ENCODE data around the gene RUNDC3A.

Gene RUNDC3A

GRCh38 chr17:44358066-44358465 is 49.7 kb downstream of the RUNDC3A start:
- Histone ChIP-seq H3K9ac (ENCODE audit: low read length) (no peak overlapping the region), H4K20me1 (ENCODE audit: insufficient read depth, low read length) (no peaks in the 10 kb centered on the region), H3K4me3 (ENCODE audit: low read depth, low read length, poor library complexity, severe bottlenecking) (no peak overlapping the region), H3K4me1 (ENCODE audit: insufficient read depth, low read length, severe bottlenecking) (peaks cover 10% of the 10 kb centered on the region), H3K9me3 (ENCODE audit: low read length) (no peaks in the 10 kb centered on the region), H3K9me2 (ENCODE audit: low read depth, low read length) (no peaks in the 10 kb centered on the region), H3F3A (ENCODE audit: insufficient read depth, low read length) (no peaks in the 10 kb centered on the region), H3K4me2 (ENCODE audit: low read length) (no peak overlapping the region), H3K36me3 (ENCODE audit: insufficient read depth, low read length) (no peaks in the 10 kb centered on the region), H2AFZ (ENCODE audit: low read length) (no peak overlapping the region), H3K27ac (ENCODE audit: low read depth, low read length, poor library complexity, severe bottlenecking) (no peak overlapping the region), H3K27me3 (ENCODE audit: insufficient read depth, low read length) (peaks cover 4% of the 10 kb centered on the region), H3K79me2 (ENCODE audit: insufficient read depth, low read length) (no peaks in the 10 kb centered on the region)
- TF ChIP-seq EZH2 (IDR thresholded peaks at IDR 0.05; ENCODE audit: borderline replicate concordance, low read length) (no peak), CTCF (IDR thresholded peaks at IDR 0.05; ENCODE audit: low read length) (no peak)

GRCh38 chr17:44359006-44359405 is 50.6 kb downstream of the RUNDC3A start:
- Histone ChIP-seq H4K20me1 (ENCODE audit: insufficient read depth, low read length) (no peaks in the 10 kb centered on the region), H3K4me1 (ENCODE audit: insufficient read depth, low read length, severe bottlenecking) (peaks cover 14% of the 10 kb centered on the region), H3K27me3 (ENCODE audit: insufficient read depth, low read length) (peaks cover 4% of the 10 kb centered on the region), H3K27ac (ENCODE audit: low read depth, low read length, poor library complexity, severe bottlenecking) (no peak overlapping the region), H3K79me2 (ENCODE audit: insufficient read depth, low read length) (no peaks in the 10 kb centered on the region), H3K4me3 (ENCODE audit: low read depth, low read length, poor library complexity, severe bottlenecking) (no peak overlapping the region), H3K9ac (ENCODE audit: low read length) (no peak overlapping the region), H2AFZ (ENCODE audit: low read length) (no peak overlapping the region), H3K9me3 (ENCODE audit: low read length) (no peaks in the 10 kb centered on the region), H3F3A (ENCODE audit: insufficient read depth, low read length) (no peaks in the 10 kb centered on the region), H3K4me2 (ENCODE audit: low read length) (no peak overlapping the region), H3K36me3 (ENCODE audit: insufficient read depth, low read length) (no peaks in the 10 kb centered on the region), H3K9me2 (ENCODE audit: low read depth, low read length) (no peaks in the 10 kb centered on the region)
- TF ChIP-seq EZH2 (IDR thresholded peaks at IDR 0.05; ENCODE audit: borderline replicate concordance, low read length): no peak
- TF ChIP-seq CTCF (IDR thresholded peaks at IDR 0.05; ENCODE audit: low read length): no peak

GRCh38 chr17:44359458-44360143 is 51.2 kb downstream of the RUNDC3A start:
- Histone ChIP-seq H3K27ac (ENCODE audit: low read depth, low read length, poor library complexity, severe bottlenecking) (no peak overlapping the region), H3K36me3 (ENCODE audit: insufficient read depth, low read length) (no peaks in the 10 kb centered on the region), H3K4me2 (ENCODE audit: low read length) (no peak overlapping the region), H4K20me1 (ENCODE audit: insufficient read depth, low read length) (no peaks in the 10 kb centered on the region), H3K4me1 (ENCODE audit: insufficient read depth, low read length, severe bottlenecking) (peaks cover 14% of the 10 kb centered on the region), H3K79me2 (ENCODE audit: insufficient read depth, low read length) (no peaks in the 10 kb centered on the region), H3K9ac (ENCODE audit: low read length) (no peak overlapping the region), H3K4me3 (ENCODE audit: low read depth, low read length, poor library complexity, severe bottlenecking) (no peak overlapping the region), H2AFZ (ENCODE audit: low read length) (no peak overlapping the region), H3K9me3 (ENCODE audit: low read length) (no peaks in the 10 kb centered on the region), H3K27me3 (ENCODE audit: insufficient read depth, low read length) (peaks cover 4% of the 10 kb centered on the region), H3F3A (ENCODE audit: insufficient read depth, low read length) (no peaks in the 10 kb centered on the region), H3K9me2 (ENCODE audit: low read depth, low read length) (no peaks in the 10 kb centered on the region)
- TF ChIP-seq CTCF (IDR thresholded peaks at IDR 0.05; ENCODE audit: low read length) (no peak), EZH2 (IDR thresholded peaks at IDR 0.05; ENCODE audit: borderline replicate concordance, low read length) (no peak)

Data from OCI-LY1 (cell line).